ENCODE results near the gene AP3D1.

- TF ChIP-seq CTCF (IDR thresholded peaks at IDR 0.05) (no peak), ZFX (IDR thresholded peaks at IDR 0.05; ENCODE audit: borderline replicate concordance) (no peak)
These were observed 45.9 kb upstream of the AP3D1 start for GRCh38 chr19:2197270-2197669.
